Suprapubic skin (tissue), 3 donors: ENCODE data around the gene MAFF.

ENCODE experiments used
- CTCF ChIP-seq, 2 donors: fragments of 200-600 bp in 1 of 2; fragments of 450-650 bp in 1 of 2; sonication (generic) in 1 of 2; IDR thresholded peaks; one replicate each; pipeline ENCODE4 v1.5.1; 2016 to 2019; ENCODE audit warnings: antibody characterized with exemption in 2 of 2, mild to moderate bottlenecking in 1 of 2, moderate library complexity in 1 of 2
- POLR2A ChIP-seq, 2 donors: fragments of 450-650 bp; IDR thresholded peaks; one replicate each; pipeline ENCODE4 v1.6.1; 2017; ENCODE audit warnings: antibody characterized with exemption in 2 of 2, mild to moderate bottlenecking in 2 of 2, moderate library complexity in 2 of 2

- TF ChIP-seq CTCF (IDR thresholded peaks at IDR 0.05) (no peak), POLR2A (IDR thresholded peaks at IDR 0.05) (no peak)
Measured at GRCh38 chr22:38180841-38181452, 20.8 kb upstream of the MAFF start.
